HCT116 (cell line): ENCODE data around the gene DGKB. TPM values are rescaled to one million over a fixed set of nuclear protein-coding genes. Genes with fewer than 3 reads are reported as not detected.

Experiments
- ATAC-seq: fragments of 200-7000 bp; cut with Tn5 transposase; 2 replicates; pipeline ENCODE4 v1.9.1; 2020; ENCODE audit warnings: mild to moderate bottlenecking, moderate library complexity
- BruUV-seq: library from RNA; stranded (reverse); fragments of 400-500 nt; replicated peaks from 2 replicates; lab custom pipeline; 2021; lab: Mats Ljungman, UMichigan
- CTCF ChIA-PET: fragments of 300-600 bp; sonication (Branson Sonifier 250); formaldehyde crosslinking; loops from one replicate; lab custom pipeline; 2021; ENCODE audit warnings: antibody characterized with exemption; lab: Charles Lee
- POLR2A ChIA-PET: fragments of 300-600, 350-600 bp; sonication (Branson Sonifier 250); formaldehyde crosslinking; loops from one replicate; lab custom pipeline; 2021; ENCODE audit warnings: antibody characterized with exemption; lab: Charles Lee
- RAD21 ChIA-PET, 2 experiments: fragments of 300-600 bp; sonication (Branson Sonifier 250); formaldehyde crosslinking; loops; one replicate each; lab custom pipeline; 2023; ENCODE audit warnings: low total read pairs in 2 of 2; ENCODE audit not compliant: uncharacterized antibody in 2 of 2, unreplicated experiment in 2 of 2, low non-redundant PET in 1 of 2; lab: Charles Lee
- DNase-seq: peaks from one replicate; pipeline ENCODE4 v3.0.0-alpha.2; 2010; ENCODE audit warnings: low read depth, low spot score
- H2AFZ ChIP-seq: fragments of 200-600 bp; shearing (Covaris generic), sonication (generic); 2 replicates; pipeline ENCODE4 v1.6.1; 2017; ENCODE audit warnings: low read depth, mixed run types, mixed read lengths, antibody characterized with exemption, low read length; ENCODE audit not compliant: poor library complexity, severe bottlenecking
- H3K27ac ChIP-seq: 2 replicates; pipeline ENCODE4 v1.5.1; 2012; ENCODE audit warnings: low read depth, low read length
- H3K27me3 ChIP-seq: fragments of 200-600 bp; sonication (generic); 2 replicates; pipeline ENCODE4 v1.6.1; 2016; ENCODE audit warnings: mixed run types, low read length, mixed read lengths; ENCODE audit not compliant: insufficient read depth
- H3K36me3 ChIP-seq, 2 experiments: fragments of 200-500 bp in 1 of 2; fragments of 200-600 bp in 1 of 2; sonication (Bioruptor generic) in 1 of 2; sonication (generic) in 1 of 2; 2 replicates each; pipeline versions ENCODE4 v1.5.1 to v1.6.1; 2014 to 2016; ENCODE audit warnings: low read length in 2 of 2, inconsistent platforms in 1 of 2, mixed read lengths in 1 of 2, mixed run types in 1 of 2; ENCODE audit not compliant: insufficient read depth in 2 of 2, control insufficient read depth in 1 of 2
- H3K4me1 ChIP-seq, 2 experiments: fragments of 200-600 bp in 1 of 2; sonication (generic) in 1 of 2; 2 replicates each; pipeline versions ENCODE4 v1.5.1 to v1.6.1; 2012 to 2017; ENCODE audit warnings: low read length in 2 of 2, inconsistent platforms in 1 of 2, mild to moderate bottlenecking in 1 of 2, mixed read lengths in 1 of 2, mixed run types in 1 of 2, moderate library complexity in 1 of 2; ENCODE audit not compliant: insufficient read depth in 2 of 2, control insufficient read depth in 1 of 2
- H3K4me2 ChIP-seq: fragments of 200-600 bp; sonication (generic); 2 replicates; pipeline ENCODE4 v1.6.1; 2017; ENCODE audit warnings: mixed run types, low read length, mixed read lengths
- H3K4me3 ChIP-seq, 2 experiments: fragments of 200-600 bp in 1 of 2; sonication (generic) in 1 of 2; replicated peaks in 1 of 2; 2 replicates each; pipeline ENCODE4 v1.5.1; 2011 to 2016; ENCODE audit warnings: low read length in 2 of 2, control low read depth in 1 of 2, low read depth in 1 of 2, mild to moderate bottlenecking in 1 of 2, mixed read lengths in 1 of 2, mixed run types in 1 of 2
- H3K79me2 ChIP-seq: fragments of 200-600 bp; sonication (generic); 2 replicates; pipeline ENCODE4 v1.6.1; 2017; ENCODE audit warnings: mild to moderate bottlenecking, mixed run types, low read length, moderate library complexity, mixed read lengths; ENCODE audit not compliant: insufficient read depth
- H3K9ac ChIP-seq: fragments of 200-600 bp; sonication (generic); 2 replicates; pipeline ENCODE4 v1.6.1; 2016; ENCODE audit warnings: low read length, mixed read lengths
- H3K9me2 ChIP-seq: fragments of 200-600 bp; sonication (generic), shearing (Covaris generic); 2 replicates; pipeline ENCODE4 v1.6.1; 2017; ENCODE audit warnings: mixed run types, mild to moderate bottlenecking, moderate library complexity; ENCODE audit not compliant: insufficient read depth
- H3K9me3 ChIP-seq, 2 experiments: fragments of 200-500 bp in 1 of 2; fragments of 200-600 bp in 1 of 2; sonication (Bioruptor generic) in 1 of 2; sonication (generic) in 1 of 2; 2 replicates each; pipeline ENCODE4 v1.6.1; 2014 to 2017; ENCODE audit warnings: low read length in 2 of 2, mixed read lengths in 2 of 2, inconsistent platforms in 1 of 2, low read depth in 1 of 2, mild to moderate bottlenecking in 1 of 2, mixed run types in 1 of 2, moderate library complexity in 1 of 2; ENCODE audit not compliant: control insufficient read depth in 1 of 2, insufficient read depth in 1 of 2
- H4K20me1 ChIP-seq: fragments of 200-600 bp; sonication (generic), shearing (Covaris generic); 2 replicates; pipeline ENCODE4 v1.6.1; 2017; ENCODE audit warnings: mixed run types, mild to moderate bottlenecking, moderate library complexity; ENCODE audit not compliant: insufficient read depth
- CBX3 ChIP-seq: IDR thresholded peaks from 2 replicates; pipeline ENCODE4 v1.6.1; 2012; ENCODE audit warnings: low read depth
- CEBPB ChIP-seq: IDR thresholded peaks from 2 replicates; pipeline ENCODE4 v1.6.1; 2012; ENCODE audit warnings: low read depth
- CTCF ChIP-seq, 3 experiments: fragments of 200-600 bp in 1 of 3; sonication (generic) in 1 of 3; IDR thresholded peaks in 2 of 3; conservative IDR thresholded peaks in 1 of 3; 2 replicates each; pipeline ENCODE4 v1.5.1; 2012 to 2017; ENCODE audit warnings: low read depth in 2 of 3, low read length in 2 of 3, antibody characterized with exemption in 1 of 3, borderline replicate concordance in 1 of 3, control low read depth in 1 of 3, mild to moderate bottlenecking in 1 of 3, mixed read lengths in 1 of 3, mixed run types in 1 of 3, moderate library complexity in 1 of 3; ENCODE audit not compliant: insufficient read depth in 1 of 3
- EGR1 ChIP-seq: IDR thresholded peaks from 2 replicates; pipeline ENCODE4 v1.6.1; 2012; ENCODE audit warnings: low read depth
- EZH2 ChIP-seq: fragments of 200-600 bp; sonication (generic); IDR thresholded peaks from 2 replicates; pipeline ENCODE4 v1.6.1; 2017; ENCODE audit warnings: antibody characterized with exemption, mixed run types
- EZH2phosphoT487 ChIP-seq: fragments of 200-600 bp; IDR thresholded peaks from 2 replicates; pipeline ENCODE4 v1.6.1; 2018; ENCODE audit warnings: antibody characterized with exemption, borderline replicate concordance
- FOSL1 ChIP-seq: IDR thresholded peaks from 2 replicates; pipeline ENCODE4 v1.6.1; 2012; ENCODE audit warnings: low read depth
- JUND ChIP-seq: IDR thresholded peaks from 2 replicates; pipeline ENCODE4 v1.6.1; 2012
- MAX ChIP-seq: IDR thresholded peaks from 2 replicates; pipeline ENCODE4 v1.6.1; 2012
- POLR2A ChIP-seq: IDR thresholded peaks from 2 replicates; pipeline ENCODE4 v1.7.0; 2011; ENCODE audit warnings: borderline replicate concordance; ENCODE audit not compliant: insufficient read depth, insufficient read length; ENCODE audit errors: extremely low read depth
- POLR2AphosphoS5 ChIP-seq: IDR thresholded peaks from 2 replicates; pipeline ENCODE4 v1.6.1; 2011; ENCODE audit warnings: mild to moderate bottlenecking, low read depth, low read length, moderate library complexity
- RAD21 ChIP-seq: IDR thresholded peaks from 2 replicates; pipeline ENCODE4 v1.6.1; 2012; ENCODE audit warnings: low read depth, mild to moderate bottlenecking
- SIN3A ChIP-seq: IDR thresholded peaks from 2 replicates; pipeline ENCODE4 v1.6.1; 2012; ENCODE audit warnings: low read depth
- SP1 ChIP-seq: IDR thresholded peaks from 2 replicates; pipeline ENCODE4 v1.6.1; 2012; ENCODE audit warnings: low read depth
- SRF ChIP-seq: IDR thresholded peaks from 2 replicates; pipeline ENCODE4 v1.6.1; 2012; ENCODE audit warnings: low read depth
- TCF7L2 ChIP-seq: IDR thresholded peaks from 2 replicates; pipeline ENCODE4 v1.7.0; 2011; ENCODE audit warnings: borderline replicate concordance, inconsistent platforms; ENCODE audit not compliant: insufficient read depth, insufficient read length; ENCODE audit errors: extremely low read depth
- YY1 ChIP-seq: IDR thresholded peaks from 2 replicates; pipeline ENCODE4 v1.6.1; 2011; ENCODE audit warnings: low read length, low read depth, moderate library complexity, mild to moderate bottlenecking; ENCODE audit not compliant: insufficient replicate concordance; ENCODE audit errors: extremely low read depth
- ZNF274 ChIP-seq: fragments of 200-500 bp; sonication (Bioruptor generic); IDR thresholded peaks from 2 replicates; pipeline ENCODE4 v1.6.1; 2014; ENCODE audit warnings: mild to moderate bottlenecking, low read depth, low read length, inconsistent platforms
- intact Hi-C: fragments of 100-400 bp; cut with micrococcal nuclease; formaldehyde crosslinking; loops from 2 replicates; pipeline ENCODE4 v1.10.0; 2022
- total RNA-seq: library from RNA; stranded (reverse); gene quantifications from one replicate; pipeline ENCODE4 v1.2.1, GENCODE V29; 2021; ENCODE audit not compliant: unreplicated experiment

Gene DGKB
- total RNA-seq, 1 experiment from 2014 or later = 0.05 TPM

- H3K36me3 ChIP-seq = no peaks in the 10 kb centered on the region
- no peak for ATAC-seq
- no peaks in the 10 kb centered on the region for H3K9me3 ChIP-seq
- TF ChIP-seq MAX (no peak), SRF (no peak), SP1 (no peak), EGR1 (no peak), RAD21 (no peak), POLR2AphosphoS5 (no peak), YY1 (no peak), JUND (no peak), FOSL1 (no peak), CTCF (IDR thresholded peaks at IDR 0.05 in 2 of 3, conservative IDR thresholded peaks at IDR 0.05 in 1 of 3; ENCODE audit: borderline replicate concordance in 1 of 3, insufficient read depth in 1 of 3, low read depth in 2 of 3, low read length in 2 of 3) (no peak), ZNF274 (no peak), TCF7L2 (no peak), POLR2A (no peak), CEBPB (no peak), CBX3 (no peak), EZH2phosphoT487 (no peak), EZH2 (no peak), SIN3A (no peak)
- no peak overlapping the region for H2AFZ ChIP-seq
- H3K9me2 ChIP-seq = no peaks in the 10 kb centered on the region
- no peaks in the 10 kb centered on the region for H4K20me1 ChIP-seq
- DNase-seq = no peak
- no peak overlapping the region for H3K4me3 ChIP-seq
- H3K4me1 ChIP-seq = no peaks in the 10 kb centered on the region; a peak in 1 of 4 replicates
- no TSS peak for BruUV-seq
- no peaks in the 10 kb centered on the region for H3K79me2 ChIP-seq
- H3K27ac ChIP-seq = no peak overlapping the region
- ChIA-PET RAD21 (no interaction called here), CTCF (no interaction called here), POLR2A (no interaction called here)
- H3K4me2 ChIP-seq = no peak overlapping the region
- H3K27me3 ChIP-seq = no peaks in the 10 kb centered on the region
- no peak overlapping the region for H3K9ac ChIP-seq
- intact Hi-C loops = no loop called here
Observed at GRCh38 chr7:14596421-14596820, 306.1 kb downstream of the DGKB start.
